SK-N-SH (cell line): ENCODE measurements around the gene PLPP2.

ENCODE experiments used
- CTCF ChIP-seq: fragments of 200-600 bp; sonication (generic); IDR thresholded peaks from 2 replicates; pipeline ENCODE4 v1.6.1; 2017; ENCODE audit warnings: antibody characterized with exemption, mild to moderate bottlenecking, moderate library complexity
- EP300 ChIP-seq, 2 experiments: IDR thresholded peaks; 2 replicates each; pipeline versions ENCODE4 v1.4.0 to v1.6.1; 2012; ENCODE audit warnings: borderline replicate concordance in 1 of 2, low read depth in 1 of 2, low read length in 1 of 2
- EZH2phosphoT487 ChIP-seq: fragments of 200-600 bp; sonication (generic); IDR thresholded peaks from 2 replicates; pipeline ENCODE4 v1.6.1; 2017; ENCODE audit warnings: low read depth, mixed run types, mild to moderate bottlenecking, antibody characterized with exemption, moderate library complexity, borderline replicate concordance
- IRF3 ChIP-seq: fragments of 150-350 bp; IDR thresholded peaks from 2 replicates; pipeline ENCODE4 v1.6.1; 2016; ENCODE audit warnings: mild to moderate bottlenecking, low read depth, low read length
- NFIC ChIP-seq: IDR thresholded peaks from 2 replicates; pipeline ENCODE4 v1.4.0; 2012; ENCODE audit warnings: borderline replicate concordance
- POLR2AphosphoS5 ChIP-seq: IDR thresholded peaks from 2 replicates; pipeline ENCODE4 v1.6.1; 2012; ENCODE audit warnings: low read depth, low read length
- RAD21 ChIP-seq: IDR thresholded peaks from 2 replicates; pipeline ENCODE4 v1.6.1; 2012; ENCODE audit warnings: mild to moderate bottlenecking, low read length
- TAF1 ChIP-seq: IDR thresholded peaks from 2 replicates; pipeline ENCODE4 v1.6.1; 2012; ENCODE audit warnings: low read depth, mild to moderate bottlenecking, low read length, moderate library complexity, borderline replicate concordance
- TCF12 ChIP-seq: IDR thresholded peaks from 2 replicates; pipeline ENCODE4 v1.4.0; 2012

GRCh38 chr19:269241-269640, 22.0 kb downstream of the PLPP2 start:
- TF ChIP-seq RAD21 = no peak
- no peak for TF ChIP-seq EZH2phosphoT487
- no peak for TF ChIP-seq CTCF
- TF ChIP-seq POLR2AphosphoS5 = no peak
- TF ChIP-seq NFIC = no peak
- TF ChIP-seq TAF1 = no peak
- TF ChIP-seq IRF3 = no peak
- TF ChIP-seq TCF12 = no peak
- TF ChIP-seq EP300 (IDR thresholded peaks at IDR 0.05; ENCODE audit: borderline replicate concordance in 1 of 2, low read depth in 1 of 2, low read length in 1 of 2) = no peak
